Smooth muscle cell of the umbilical artery (primary cell): ENCODE results near the gene NOCT. TPM values are rescaled to one million over a fixed set of nuclear protein-coding genes. Genes with fewer than 3 reads are reported as not detected.

Source experiments
- total RNA-seq: library from RNA; depleted of rRNA; stranded (reverse); fragments of >200 nt; gene quantifications from 2 replicates; pipeline ENCODE4 v1.2.3, GENCODE V29; 2014

NOCT gene
- total RNA-seq, result 28.8 and 46.4 TPM in 2 replicates

DNA sequence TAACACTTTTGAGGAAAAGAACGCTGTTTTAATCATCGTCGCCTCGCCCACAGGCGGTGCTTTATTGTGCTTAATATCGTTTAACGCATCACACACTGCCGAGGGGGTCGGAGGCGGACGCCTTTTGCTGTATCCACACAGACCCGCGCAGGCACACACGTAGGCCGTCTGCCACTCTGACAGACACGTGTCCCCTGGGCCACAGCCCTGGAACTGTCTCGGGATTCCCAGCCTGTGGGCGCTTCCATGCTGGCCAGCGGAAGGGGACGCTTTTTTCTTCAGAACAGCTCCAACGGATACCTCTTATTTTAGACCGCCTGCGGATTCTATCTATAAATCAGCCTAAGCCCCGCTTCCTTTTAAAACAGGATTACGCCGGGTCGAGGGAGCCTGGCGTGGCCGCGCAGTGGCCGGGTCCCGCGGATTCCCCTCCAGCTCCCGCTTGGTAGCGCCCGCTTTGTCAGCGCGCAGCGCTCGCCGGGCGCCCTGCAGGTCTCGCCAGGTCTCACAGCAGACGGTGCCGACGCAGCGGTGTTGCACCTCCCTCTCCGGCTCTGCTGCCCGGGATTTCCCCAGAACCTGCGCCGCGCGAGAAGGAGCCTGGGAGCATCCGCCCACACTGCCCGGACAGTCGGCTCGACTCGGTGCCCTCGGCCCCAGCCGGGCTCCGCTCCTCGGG is at the start of gene NOCT:
TSS of gene NOCT (plus strand) at position 513 of the 679 bp plus-strand sequence. CDS start 201 bp downstream, outside the sequence.

Other genes with a start within 250 kb of the NOCT start
- 23.5 and 27.9 TPM in 2 replicates for gene ELF2, start 161.4 kb downstream of the NOCT start, total RNA-seq